WERI-Rb-1 (cell line): ENCODE measurements around the gene MPPE1.
"Not testable (repeated sequence)": the region's sequence is repeated elsewhere in the genome, so short reads cannot be mapped to it uniquely, and the experiment has no call there.

Experiments used
- DNase-seq: peaks from one replicate; pipeline ENCODE4 v3.0.0-alpha.2; 2020
- H3K27ac ChIP-seq: fragments of 250-450 bp; sonication (Bioruptor Pico); 2 replicates; pipeline ENCODE4 v1.5.1; 2020; ENCODE audit warnings: mild to moderate bottlenecking, moderate library complexity
- H3K27me3 ChIP-seq: fragments of 250-450 bp; sonication (Bioruptor Pico); 2 replicates; pipeline ENCODE4 v1.5.1; 2021; ENCODE audit warnings: mild to moderate bottlenecking, low read depth, moderate library complexity; ENCODE audit not compliant: insufficient read depth, severe bottlenecking
- H3K36me3 ChIP-seq: fragments of 250-450 bp; sonication (Bioruptor Pico); 2 replicates; pipeline ENCODE4 v1.5.1; 2020; ENCODE audit warnings: mild to moderate bottlenecking, moderate library complexity
- H3K4me3 ChIP-seq: 2 replicates; pipeline ENCODE4 v1.5.1; 2011; ENCODE audit warnings: low read depth, mild to moderate bottlenecking, control low read depth, low read length
- H3K9me3 ChIP-seq: fragments of 250-450 bp; sonication (Bioruptor Pico); 2 replicates; pipeline ENCODE4 v1.5.1; 2021; ENCODE audit warnings: mild to moderate bottlenecking, moderate library complexity; ENCODE audit not compliant: severe bottlenecking
- CTCF ChIP-seq: IDR thresholded peaks from 2 replicates; pipeline ENCODE4 v1.5.1; 2011; ENCODE audit warnings: low read depth, mild to moderate bottlenecking, control low read depth, inconsistent platforms, low read length

MPPE1 gene

GRCh38 chr18:11899063-11899462, 9.1 kb downstream of the MPPE1 start:
- no peak for TF ChIP-seq CTCF
- Histone ChIP-seq H3K9me3 (no peaks in the 10 kb centered on the region), H3K4me3 (no peak overlapping the region), H3K27ac (no peak overlapping the region), H3K27me3 (no peaks in the 10 kb centered on the region), H3K36me3 (peaks cover 7% of the 10 kb centered on the region)
- no peak for DNase-seq

GRCh38 chr18:11897781-11898180, 10.3 kb downstream of the MPPE1 start:
- Histone ChIP-seq H3K36me3 (peaks cover 7% of the 10 kb centered on the region), H3K27me3 (no peaks in the 10 kb centered on the region), H3K4me3 (no peak overlapping the region), H3K27ac (no peak overlapping the region), H3K9me3 (no peaks in the 10 kb centered on the region)
- no peak for TF ChIP-seq CTCF
- DNase-seq, result no peak

- H3K4me3 ChIP-seq, H3K27ac ChIP-seq, H3K9me3 ChIP-seq, DNase-seq, H3K27me3 ChIP-seq, H3K36me3 ChIP-seq: not testable (repeated sequence)
Observed at GRCh38 chr18:11892438-11892837, 15.7 kb downstream of the MPPE1 start.

GRCh38 chr18:11891737-11892136, 16.4 kb downstream of the MPPE1 start:
- no peak overlapping the region for H3K27ac ChIP-seq
- H3K4me3 ChIP-seq, result no peak overlapping the region
- no peak for TF ChIP-seq CTCF
- no peaks in the 10 kb centered on the region for H3K9me3 ChIP-seq
- no peak for DNase-seq
- no peaks in the 10 kb centered on the region for H3K27me3 ChIP-seq
- peaks cover 6% of the 10 kb centered on the region for H3K36me3 ChIP-seq

- no peaks in the 10 kb centered on the region for H3K9me3 ChIP-seq
- no peaks in the 10 kb centered on the region for H3K36me3 ChIP-seq
- H3K27ac ChIP-seq, result no peak overlapping the region
- no peak for TF ChIP-seq CTCF
- H3K27me3 ChIP-seq, result no peaks in the 10 kb centered on the region
- H3K4me3 ChIP-seq, result no peak overlapping the region
- no peak for DNase-seq
Observed at GRCh38 chr18:11889284-11889683, 18.8 kb downstream of the MPPE1 start.

- DNase-seq, result no peak
- no peak for TF ChIP-seq CTCF
- Histone ChIP-seq H3K9me3 (no peaks in the 10 kb centered on the region), H3K27ac (no peak overlapping the region), H3K27me3 (no peaks in the 10 kb centered on the region), H3K4me3 (no peak overlapping the region), H3K36me3 (no peaks in the 10 kb centered on the region)
Observed at GRCh38 chr18:11888726-11889125, 19.4 kb downstream of the MPPE1 start.
